Measurements from ENCODE around the gene KCTD2. TPM values are rescaled to one million over a fixed set of nuclear protein-coding genes. Genes with fewer than 3 reads are reported as not detected.
"Not testable (repeated sequence)": the region's sequence is repeated elsewhere in the genome, so short reads cannot be mapped to it uniquely, and the experiment has no call there.

The KCTD2 gene, protein sequence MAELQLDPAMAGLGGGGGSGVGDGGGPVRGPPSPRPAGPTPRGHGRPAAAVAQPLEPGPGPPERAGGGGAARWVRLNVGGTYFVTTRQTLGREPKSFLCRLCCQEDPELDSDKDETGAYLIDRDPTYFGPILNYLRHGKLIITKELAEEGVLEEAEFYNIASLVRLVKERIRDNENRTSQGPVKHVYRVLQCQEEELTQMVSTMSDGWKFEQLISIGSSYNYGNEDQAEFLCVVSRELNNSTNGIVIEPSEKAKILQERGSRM
- total RNA-seq (2014; rRNA removed; shearing (Covaris generic)) = 22.9 and 28.0 TPM in 2 replicates
- polyA plus RNA-seq (2014; cell fraction: nucleus; rRNA removed) = 11.2 and 17.3 TPM in 2 replicates

DNA sequence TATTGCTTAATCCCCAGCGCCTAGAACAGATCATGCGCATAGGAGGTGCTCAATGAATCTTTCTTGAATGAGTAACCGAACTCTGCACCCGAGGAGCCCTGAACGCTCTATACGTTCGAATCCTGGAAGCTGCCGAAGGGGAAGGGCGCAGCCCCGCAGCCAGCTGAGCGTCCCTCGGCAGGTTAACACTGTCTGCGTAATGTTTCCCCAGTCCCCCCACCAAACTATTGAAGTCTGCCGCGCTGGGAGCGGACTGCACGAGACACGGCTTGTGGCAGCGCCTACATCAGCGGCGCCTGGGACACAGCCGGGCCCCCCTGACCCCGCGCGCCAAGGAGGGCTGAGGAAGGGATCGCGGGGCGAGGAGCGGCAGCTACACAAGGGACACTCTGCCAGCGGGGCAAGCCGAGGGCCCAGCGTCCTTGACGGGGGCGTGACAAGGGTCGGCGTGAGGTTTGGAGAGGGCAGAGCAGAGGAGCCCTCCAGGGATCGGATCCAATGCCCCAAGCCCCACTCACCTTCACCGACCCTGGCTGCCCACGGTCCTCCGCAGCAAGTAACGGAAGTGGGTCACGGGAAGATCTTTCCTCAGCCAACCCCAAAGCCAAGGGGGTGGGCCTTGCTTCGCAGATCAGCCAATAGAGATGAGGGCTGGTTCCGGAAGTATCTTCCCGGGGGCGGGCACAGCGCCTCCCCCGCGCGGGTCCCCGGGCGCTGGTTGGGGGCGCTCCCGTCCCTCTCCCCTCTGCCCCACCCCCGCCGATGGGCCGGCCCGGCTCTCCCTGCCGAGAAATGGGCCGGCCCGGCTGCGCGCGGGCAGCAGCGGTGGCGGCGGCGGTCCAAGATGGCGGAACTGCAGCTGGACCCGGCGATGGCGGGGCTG lies at the start of gene KCTD2, which contains the start of gene ATP5PD:
Gene KCTD2 (plus strand): TSS at position 819 of the 883 bp plus-strand sequence. CDS start 26 bp downstream, at position 845.
Gene ATP5PD (minus strand): TSS at position 563 of the 883 bp plus-strand sequence. CDS start 4,319 bp downstream, outside the sequence.
- peak; percentile 95 for DNase-seq (ENCODE audit: extremely low read depth, low read depth)

DNA sequence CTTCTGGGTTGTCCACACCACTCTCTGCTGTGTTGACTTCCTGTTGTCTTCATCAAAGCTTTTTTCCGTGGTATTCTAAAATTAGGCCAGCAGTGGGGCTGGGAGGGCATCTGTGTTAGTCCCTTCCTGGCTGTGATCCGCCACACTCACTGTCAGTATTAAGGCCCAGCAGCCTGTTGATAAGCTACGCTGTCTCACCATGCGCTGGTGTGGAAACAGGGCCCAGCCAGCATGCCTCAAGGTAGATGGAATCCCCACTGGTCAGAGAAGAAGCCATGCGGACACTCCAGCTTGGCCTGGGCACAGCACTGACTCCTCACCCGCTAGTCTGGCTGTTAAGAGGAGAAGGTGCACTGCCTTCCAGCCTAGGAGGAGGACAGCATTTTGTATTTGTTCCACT lies 48.2 kb upstream of the KCTD2 start:
- DNase-seq (ENCODE audit: extremely low read depth, low read depth) = no peak

DNA sequence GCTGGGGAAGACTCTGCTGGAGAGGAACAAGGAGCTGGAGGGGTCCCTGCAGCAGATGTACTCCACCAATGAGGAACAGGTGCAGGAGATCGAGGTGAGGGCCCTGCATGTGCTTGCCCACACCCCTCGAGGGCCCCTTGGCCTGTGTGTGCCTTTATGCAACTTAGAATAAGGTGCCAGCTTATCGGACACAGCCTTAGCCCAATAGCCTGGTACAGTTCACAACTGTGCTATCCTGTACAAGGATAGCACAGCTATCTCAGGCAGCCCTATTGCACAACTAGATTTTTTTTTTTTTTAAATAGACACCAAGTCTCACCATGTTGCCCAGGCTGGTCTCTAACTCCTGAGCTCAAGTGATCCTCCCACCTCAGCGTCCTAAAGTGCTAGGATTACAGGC lies 47.5 kb upstream of the KCTD2 start:
- no peak for DNase-seq (ENCODE audit: extremely low read depth, low read depth)

DNA sequence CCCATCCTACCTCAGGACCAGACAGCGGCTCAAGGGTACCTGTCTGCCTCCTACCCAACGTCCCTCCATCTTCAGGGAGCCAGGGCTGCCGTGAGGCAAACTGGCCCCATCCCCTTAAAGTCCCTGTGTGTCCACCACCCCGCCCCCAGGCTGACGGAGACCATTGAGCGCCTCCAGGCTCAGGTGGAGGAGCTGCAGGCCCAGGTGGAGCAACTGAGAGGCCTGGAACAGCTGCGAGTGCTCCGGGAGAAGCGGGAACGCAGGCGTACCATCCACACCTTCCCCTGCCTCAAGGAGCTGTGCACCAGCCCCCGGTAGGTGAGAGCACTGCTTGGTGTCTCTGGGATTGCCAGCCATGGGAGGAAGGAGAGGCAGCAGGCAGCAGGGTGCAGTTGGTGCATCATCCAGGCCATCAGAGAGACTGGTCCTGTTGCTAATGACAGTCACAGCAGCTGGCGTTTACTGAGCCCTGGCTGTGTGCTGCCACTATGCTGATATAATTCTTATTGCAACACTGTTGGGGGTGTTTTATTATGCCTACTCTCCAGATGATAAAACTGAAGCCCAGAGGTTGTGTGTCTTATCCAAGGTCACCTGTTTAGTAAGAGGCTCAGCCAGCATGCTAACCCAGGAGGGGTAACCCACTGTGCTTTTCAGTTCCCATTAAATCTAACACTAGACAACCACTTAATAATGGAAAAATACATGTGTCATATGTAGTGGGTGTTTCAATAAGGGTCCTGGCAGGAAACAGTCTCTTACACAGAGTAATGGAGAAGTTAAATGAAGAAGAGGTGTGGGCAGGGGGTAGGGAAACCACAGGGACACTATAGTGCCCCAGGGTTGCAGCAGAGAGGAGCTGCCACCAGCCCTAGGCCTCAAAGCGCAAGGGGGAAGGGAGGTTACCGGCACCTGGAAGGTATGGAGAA lies 44.8 kb upstream of the KCTD2 start:
- DNase-seq (ENCODE audit: extremely low read depth, low read depth) = no peak

DNA sequence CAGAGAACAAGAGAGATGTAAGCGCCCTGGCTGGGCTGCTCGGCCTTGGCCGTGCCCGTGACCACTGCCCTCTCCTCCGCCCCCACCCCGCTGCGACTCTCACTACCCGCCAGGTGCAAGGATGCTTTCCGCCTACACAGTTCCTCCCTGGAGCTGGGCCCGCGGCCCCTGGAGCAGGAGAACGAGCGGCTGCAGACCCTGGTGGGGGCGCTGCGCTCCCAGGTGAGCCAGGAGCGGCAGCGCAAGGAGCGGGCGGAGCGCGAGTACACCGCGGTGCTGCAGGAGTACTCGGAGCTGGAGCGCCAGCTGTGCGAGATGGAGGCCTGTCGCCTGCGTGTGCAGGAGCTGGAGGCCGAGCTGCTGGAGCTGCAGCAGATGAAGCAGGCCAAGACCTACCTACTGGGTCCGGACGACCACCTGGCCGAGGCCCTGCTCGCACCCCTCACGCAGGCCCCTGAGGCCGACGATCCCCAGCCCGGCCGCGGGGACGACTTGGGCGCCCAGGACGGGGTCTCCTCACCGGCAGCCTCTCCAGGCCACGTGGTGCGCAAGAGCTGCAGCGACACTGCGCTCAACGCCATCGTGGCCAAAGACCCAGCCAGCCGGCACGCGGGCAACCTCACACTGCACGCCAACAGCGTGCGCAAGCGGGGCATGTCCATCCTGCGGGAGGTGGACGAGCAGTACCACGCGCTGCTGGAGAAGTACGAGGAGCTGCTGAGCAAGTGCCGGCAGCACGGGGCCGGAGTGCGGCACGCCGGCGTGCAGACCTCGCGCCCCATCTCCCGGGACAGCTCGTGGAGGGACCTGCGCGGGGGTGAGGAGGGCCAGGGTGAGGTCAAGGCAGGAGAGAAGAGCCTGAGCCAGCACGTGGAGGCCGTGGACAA lies 43.7 kb upstream of the KCTD2 start:
- no peak for DNase-seq (ENCODE audit: extremely low read depth, low read depth)

DNA sequence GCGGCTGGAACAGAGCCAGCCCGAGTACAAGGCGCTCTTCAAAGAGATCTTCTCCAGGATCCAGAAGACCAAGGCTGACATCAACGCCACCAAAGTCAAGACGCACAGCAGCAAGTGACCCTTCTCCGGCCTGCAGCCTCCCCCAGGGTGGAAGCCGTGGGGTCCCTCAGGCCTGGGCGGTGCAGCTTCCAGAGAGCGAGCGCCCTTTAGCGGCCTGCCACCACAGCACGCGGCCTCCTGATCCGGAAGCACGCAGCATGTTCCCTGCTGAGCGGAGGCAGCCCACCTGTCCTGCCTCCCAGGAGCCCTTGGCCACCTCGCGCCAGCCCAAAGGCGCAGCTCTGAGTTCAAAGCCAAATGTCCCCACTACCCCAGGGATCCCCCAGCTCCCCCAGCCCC lies 43.1 kb upstream of the KCTD2 start:
- DNase-seq (ENCODE audit: extremely low read depth, low read depth) = no peak

DNA sequence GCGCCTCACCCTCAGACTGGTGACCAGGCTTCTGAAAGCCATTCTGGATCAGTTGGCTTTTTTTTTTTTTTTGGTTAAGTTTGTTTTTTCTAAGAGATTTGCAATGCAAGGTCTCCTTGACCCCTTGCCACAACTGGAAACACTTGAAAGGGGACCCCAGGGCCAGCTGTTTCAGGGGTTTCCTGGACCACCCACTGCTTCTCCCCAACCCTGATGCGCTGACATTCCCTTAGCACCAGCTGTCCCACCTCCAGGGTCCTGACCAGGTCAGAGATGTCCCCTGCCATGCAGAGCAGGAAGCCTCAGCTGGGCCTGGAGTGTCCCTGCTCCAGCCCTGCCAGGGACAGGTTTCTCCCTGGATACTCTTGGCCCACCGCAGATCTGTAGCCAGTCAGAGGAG lies 42.7 kb upstream of the KCTD2 start:
- no peak for DNase-seq (ENCODE audit: extremely low read depth, low read depth)

DNA sequence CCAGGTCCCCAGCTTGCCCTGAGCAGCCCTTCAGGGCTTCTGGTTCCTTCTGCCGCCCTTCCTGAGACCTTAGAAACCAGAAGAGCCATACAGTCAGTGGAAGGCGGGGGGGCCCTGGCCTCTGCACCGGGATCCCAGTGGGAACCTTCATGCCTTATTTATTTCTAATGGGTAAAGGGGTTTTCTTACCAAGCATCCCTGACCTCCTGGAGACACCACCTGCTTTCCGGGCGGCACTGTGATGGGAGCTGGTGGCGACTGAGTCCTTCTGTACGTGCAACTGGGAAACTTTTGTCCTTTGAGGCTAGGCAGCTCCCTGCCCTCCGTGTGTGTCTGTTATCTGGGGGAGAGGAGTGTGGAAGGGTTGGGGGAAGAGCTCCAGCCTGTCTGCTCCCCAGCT lies 41.7 kb upstream of the KCTD2 start:
- DNase-seq (ENCODE audit: extremely low read depth, low read depth) = no peak

DNA sequence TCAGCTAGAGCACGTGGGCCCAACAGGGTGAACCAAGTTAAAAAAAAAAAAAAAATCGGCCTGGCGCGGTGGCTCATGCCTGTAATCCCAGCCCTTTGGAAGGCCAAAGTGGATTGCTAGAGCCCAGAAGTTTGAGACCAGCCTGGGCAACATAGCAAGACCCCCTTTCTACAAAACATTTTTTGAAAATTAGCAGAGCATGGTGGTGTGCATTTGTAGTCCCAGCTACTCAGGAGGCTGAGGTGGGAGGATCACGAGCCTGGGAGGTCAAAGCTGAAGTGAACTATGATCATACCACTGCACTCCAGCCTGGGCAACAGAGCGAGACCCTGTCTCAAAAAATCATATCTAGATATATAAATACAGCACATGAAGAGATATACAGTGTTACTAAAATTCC lies 40.9 kb upstream of the KCTD2 start:
- DNase-seq (ENCODE audit: extremely low read depth, low read depth) = not testable (repeated sequence)

DNA sequence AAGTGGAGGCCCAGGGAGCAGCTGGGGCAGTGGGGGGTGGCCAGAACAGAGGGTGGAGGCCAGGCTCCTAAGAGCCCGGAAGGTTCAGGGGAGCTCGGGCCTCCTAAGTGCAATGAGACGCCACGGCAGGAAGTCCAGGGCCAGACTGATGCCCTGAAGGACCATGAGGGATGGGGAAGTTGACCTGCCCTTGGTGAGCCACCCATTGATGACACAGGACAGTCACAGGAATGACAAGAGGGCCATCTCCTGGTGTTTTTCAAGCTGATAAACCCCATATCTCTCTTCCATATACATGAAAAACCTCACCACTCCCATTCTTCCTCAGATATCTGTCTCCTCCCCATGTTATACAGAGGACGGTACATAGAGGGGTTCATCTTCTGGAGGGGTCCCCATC lies 40.4 kb upstream of the KCTD2 start:
- DNase-seq (ENCODE audit: extremely low read depth, low read depth) = no peak

DNA sequence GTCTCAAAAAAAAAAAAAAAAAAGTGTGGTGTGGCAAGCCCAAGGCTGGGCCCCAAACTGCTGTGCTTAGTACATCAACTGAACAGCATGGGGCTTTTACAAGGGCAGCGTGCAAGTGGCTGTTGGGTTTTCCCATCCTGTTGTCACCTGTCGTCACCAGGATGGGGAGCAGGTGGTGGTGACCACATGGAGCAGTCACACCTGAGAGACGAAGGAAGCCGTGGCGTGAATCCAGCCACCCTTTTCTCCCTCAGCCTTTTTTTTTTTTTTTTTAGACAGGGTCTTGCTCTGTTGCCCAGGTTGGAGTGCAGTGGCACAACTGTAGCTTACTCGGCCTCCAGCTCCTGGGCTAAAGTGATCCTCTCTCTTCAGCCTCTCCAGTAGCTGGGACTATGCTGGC lies 38.7 kb upstream of the KCTD2 start:
- DNase-seq (ENCODE audit: extremely low read depth, low read depth) = no peak

DNA sequence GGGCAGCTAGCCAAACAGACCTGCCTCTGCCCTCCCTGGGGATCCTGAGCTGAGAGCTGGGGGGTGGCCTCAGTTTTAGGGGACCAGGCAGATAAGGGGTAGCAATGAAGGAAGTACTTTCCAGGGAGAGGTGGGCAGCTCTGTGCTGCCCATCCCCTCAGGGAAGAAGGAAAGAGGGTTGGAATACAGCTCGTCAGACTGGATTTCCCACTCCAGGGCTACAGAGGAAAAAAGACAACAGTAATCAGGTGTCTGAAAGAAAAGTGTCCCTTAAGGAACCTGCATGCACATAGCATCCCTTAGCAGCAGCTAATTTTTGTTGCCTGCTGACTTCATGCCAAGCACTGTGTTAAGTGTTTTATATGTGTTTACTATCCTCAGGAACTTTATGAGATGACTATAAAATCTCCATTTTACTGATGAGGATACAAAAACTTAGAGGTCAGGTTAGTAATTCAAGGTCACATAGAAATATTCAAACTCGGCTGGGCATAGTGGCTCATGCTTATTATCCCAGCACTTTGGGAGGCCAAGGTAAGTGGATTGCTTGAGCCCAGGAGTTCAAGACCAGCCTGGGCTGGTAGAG lies 37.8 kb upstream of the KCTD2 start:
- DNase-seq (ENCODE audit: extremely low read depth, low read depth) = no peak

DNA sequence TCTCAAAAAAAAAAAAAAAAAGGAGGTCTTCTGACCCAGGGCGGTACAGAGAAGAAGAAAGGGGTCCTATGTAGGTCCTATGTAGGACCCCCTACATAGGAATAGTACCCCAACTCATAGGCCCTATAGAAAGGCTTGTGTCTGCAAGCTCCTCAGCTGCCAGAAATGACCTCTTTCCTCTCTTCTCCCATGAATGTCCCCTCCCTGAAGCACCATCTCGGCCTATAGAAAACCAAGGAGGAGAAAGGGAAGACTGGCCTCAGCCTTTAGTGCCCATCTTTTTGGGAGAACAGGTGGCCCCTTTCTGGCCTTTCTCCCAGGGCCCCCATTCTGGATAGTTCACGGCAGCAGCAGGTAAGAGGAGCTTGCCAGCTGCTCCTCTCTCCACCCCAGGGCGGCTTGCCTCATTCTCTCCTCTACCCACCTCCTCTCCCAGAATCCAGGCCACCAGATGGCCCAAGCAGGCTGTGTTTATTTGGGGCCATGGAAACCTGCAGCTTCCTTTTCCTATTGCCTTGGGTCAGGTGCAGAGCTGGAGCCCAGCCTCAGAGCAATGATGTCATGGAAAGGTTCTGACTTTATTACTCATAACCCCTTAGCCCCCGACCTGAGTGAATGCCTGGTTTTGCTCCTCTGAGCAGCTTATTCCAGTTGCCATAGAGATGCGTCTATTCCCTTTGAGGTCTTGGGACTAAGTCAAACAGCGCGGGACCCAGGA lies 36.2 kb upstream of the KCTD2 start:
- no peak for DNase-seq (ENCODE audit: extremely low read depth, low read depth)

DNA sequence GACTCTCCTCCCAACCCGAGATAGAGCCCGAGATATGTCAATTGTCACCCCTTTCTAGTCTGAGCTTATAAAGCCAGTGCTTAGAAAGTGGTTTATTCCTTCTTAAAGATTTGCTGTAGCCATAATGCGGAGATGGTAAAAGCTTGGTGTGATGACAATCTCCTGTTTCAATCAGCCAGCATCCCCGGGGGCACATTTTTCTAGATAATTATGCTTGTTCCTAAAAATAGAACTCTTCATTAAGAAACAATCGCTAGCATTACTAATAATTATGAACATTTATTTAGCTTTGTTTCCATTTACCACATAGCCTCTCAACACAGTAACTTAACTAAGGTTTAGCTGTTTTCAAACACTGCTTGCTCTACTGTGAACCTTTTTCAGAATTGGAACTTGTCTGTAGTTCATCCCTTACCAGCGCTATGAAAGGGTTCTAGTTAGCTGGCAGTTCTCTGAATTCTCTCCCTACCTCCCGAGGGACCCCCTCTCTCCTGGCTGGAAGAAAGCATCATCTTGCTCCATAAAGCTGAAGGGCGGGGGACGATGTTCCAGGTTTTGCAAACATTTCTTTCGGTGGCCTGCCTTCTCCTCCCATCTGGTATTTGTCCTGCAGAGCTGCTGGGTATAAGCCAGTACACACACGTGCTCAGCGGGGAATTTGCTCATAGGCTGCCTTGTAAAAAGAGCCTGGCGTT lies 35.5 kb upstream of the KCTD2 start:
- DNase-seq (ENCODE audit: extremely low read depth, low read depth) = no peak

DNA sequence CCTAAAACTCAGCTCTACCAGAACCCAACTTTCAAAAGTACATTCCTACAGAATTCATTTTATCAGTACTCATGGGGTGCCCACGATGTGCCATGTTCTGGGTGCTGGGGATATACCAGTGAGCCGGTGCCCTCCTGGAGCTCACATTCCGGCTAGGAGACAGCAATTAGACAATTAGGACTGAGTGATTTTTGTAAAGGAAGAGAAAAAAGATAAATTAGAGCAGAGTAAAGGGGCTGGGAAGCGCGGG lies 35.0 kb upstream of the KCTD2 start:
- no peak for DNase-seq (ENCODE audit: extremely low read depth, low read depth)

DNA sequence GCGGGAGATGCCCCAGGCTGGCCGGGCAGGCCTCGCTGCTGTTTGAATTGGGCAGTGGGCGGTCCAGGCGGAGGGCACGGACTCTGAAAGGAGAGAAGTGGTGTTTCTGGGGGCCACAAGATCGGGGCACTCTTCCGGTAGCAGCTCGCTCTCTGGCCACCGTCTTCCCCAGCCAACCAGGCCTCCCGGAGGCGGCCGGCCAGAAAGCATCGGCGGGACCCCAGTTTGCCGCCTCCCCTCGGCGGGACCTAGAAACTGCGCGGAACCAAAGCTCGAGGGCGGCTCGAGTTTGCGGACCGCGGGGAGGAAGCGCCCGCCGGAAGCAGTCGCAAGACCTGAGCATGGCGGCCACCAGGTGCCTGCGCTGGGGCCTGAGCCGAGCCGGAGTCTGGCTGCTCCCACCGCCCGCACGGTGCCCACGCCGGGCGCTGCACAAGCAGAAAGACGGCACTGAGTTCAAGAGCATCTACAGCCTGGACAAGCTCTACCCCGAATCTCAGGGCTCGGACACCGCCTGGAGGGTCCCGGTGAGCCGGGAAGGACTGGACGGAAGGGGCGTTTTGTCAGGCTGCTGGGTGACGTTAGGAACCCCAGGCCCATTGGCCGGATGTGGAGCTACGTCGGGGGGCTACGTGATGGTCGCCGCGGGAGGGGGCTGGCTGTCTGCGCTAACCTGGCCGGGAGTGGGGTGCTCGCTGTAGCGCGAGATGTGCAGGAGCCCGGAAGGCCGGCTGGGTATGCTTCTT lies 34.5 kb upstream of the KCTD2 start, which contains the start of gene MRPL58:
Gene MRPL58 (plus strand): TSS at position 325 of the 746 bp plus-strand sequence. CDS start 17 bp downstream, at position 342.
- DNase-seq (ENCODE audit: extremely low read depth, low read depth) = peak; percentile 77

DNA sequence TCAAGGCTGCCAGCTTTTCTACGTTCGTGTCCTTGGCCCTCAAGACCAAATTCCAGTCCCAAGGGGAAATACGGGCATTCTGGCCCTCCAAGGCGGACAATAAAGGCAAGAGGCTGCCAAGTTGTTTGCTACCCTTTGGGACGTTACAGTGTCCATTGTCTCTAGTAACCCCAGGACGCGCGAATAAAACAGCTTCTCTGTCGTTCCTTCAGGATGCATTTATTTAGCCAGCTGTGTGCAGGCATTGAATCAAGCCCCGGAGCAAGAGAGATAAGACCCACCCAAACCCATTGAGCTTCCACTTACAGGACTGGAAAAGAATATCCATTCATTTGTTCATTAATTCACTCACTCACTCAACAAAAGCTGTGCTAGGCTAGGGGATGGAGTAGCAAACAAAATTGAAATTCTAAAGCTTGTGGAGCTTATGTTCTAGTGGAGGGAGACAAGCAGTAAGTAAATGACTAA lies 33.9 kb upstream of the KCTD2 start:
- no peak for DNase-seq (ENCODE audit: extremely low read depth, low read depth)
